Calu3 (cell line): ENCODE results near the gene FUOM. TPM values are rescaled to one million over a fixed set of nuclear protein-coding genes. Genes with fewer than 3 reads are reported as not detected.

Experiments
- BruUV-seq: library from RNA; stranded (reverse); fragments of 400-500 nt; replicated peaks from 2 replicates; lab custom pipeline; 2021; lab: Mats Ljungman, UMichigan
- CTCF ChIA-PET: fragments of 300-600 bp; sonication (Branson Sonifier 250); formaldehyde crosslinking; loops from one replicate; lab custom pipeline; 2022; ENCODE audit warnings: antibody characterized with exemption; lab: Charles Lee
- DNase-seq: peaks from one replicate; pipeline ENCODE4 v3.0.0; 2022
- H3K27ac Mint-ChIP-seq: one replicate; pipeline ENCODE4 v1.8.0; 2022; ENCODE audit warnings: mixed read lengths; ENCODE audit not compliant: unreplicated experiment
- H3K27me3 Mint-ChIP-seq: one replicate; pipeline ENCODE4 v1.8.0; 2022; ENCODE audit warnings: mixed read lengths; ENCODE audit not compliant: unreplicated experiment
- H3K36me3 Mint-ChIP-seq: one replicate; pipeline ENCODE4 v1.8.0; 2022; ENCODE audit warnings: mild to moderate bottlenecking, moderate library complexity, mixed read lengths; ENCODE audit not compliant: insufficient read depth, unreplicated experiment
- H3K4me1 Mint-ChIP-seq: one replicate; pipeline ENCODE4 v1.8.0; 2022; ENCODE audit warnings: mild to moderate bottlenecking, low read depth, mixed read lengths; ENCODE audit not compliant: unreplicated experiment
- H3K4me3 Mint-ChIP-seq: one replicate; pipeline ENCODE4 v1.8.0; 2022; ENCODE audit warnings: mild to moderate bottlenecking, low read depth, moderate library complexity, mixed read lengths; ENCODE audit not compliant: unreplicated experiment
- H3K9me3 Mint-ChIP-seq: one replicate; pipeline ENCODE4 v1.8.0; 2022; ENCODE audit warnings: low read depth, mixed read lengths; ENCODE audit not compliant: unreplicated experiment
- CTCF ChIP-seq: fragments of 200-600 bp; IDR thresholded peaks from one replicate; pipeline ENCODE4 v1.8.0; 2022; ENCODE audit warnings: antibody characterized with exemption; ENCODE audit not compliant: unreplicated experiment
- intact Hi-C: fragments of 100-400 bp; cut with micrococcal nuclease; formaldehyde crosslinking; loops from one replicate; pipeline ENCODE4 v1.10.0; 2022; ENCODE audit not compliant: unreplicated experiment
- total RNA-seq: library from RNA; stranded (reverse); gene quantifications from 2 replicates; pipeline ENCODE4 v1.2.3, GENCODE V29; 2022

The FUOM gene
- total RNA-seq, 1 experiment from 2014 or later: 11.5 TPM

- Mint-ChIP-seq H3K36me3 (peaks cover 17% of the 10 kb centered on the region), H3K27ac (no peak overlapping the region), H3K9me3 (no peaks in the 10 kb centered on the region), H3K27me3 (no peaks in the 10 kb centered on the region), H3K4me1 (no peaks in the 10 kb centered on the region), H3K4me3 (peak overlapping the region; percentile 68)
- DNase-seq: no peak
- CTCF ChIA-PET: no interaction called here
- TF ChIP-seq CTCF: no peak
- intact Hi-C loops: no loop called here
- no TSS peak for BruUV-seq
These were observed 22.2 kb upstream of the FUOM start for GRCh38 chr10:133379801-133380666.

- TF ChIP-seq CTCF: no peak
- Mint-ChIP-seq H3K4me1 (peaks cover under 1% of the 10 kb centered on the region), H3K27me3 (no peaks in the 10 kb centered on the region), H3K27ac (no peak within 1 kb of the TSS), H3K9me3 (no peaks in the 10 kb centered on the region), H3K36me3 (peaks cover 17% of the 10 kb centered on the region), H3K4me3 (peak within 1 kb of the TSS; percentile 68)
- no TSS peak for BruUV-seq
- CTCF ChIA-PET: no interaction called here
- intact Hi-C loops: no loop called here
- DNase-seq: peak; percentile 56
These were observed 21.5 kb upstream of the FUOM start, which contains the start of gene PAOX for GRCh38 chr10:133379152-133379800. Gene PAOX, plus strand, starts transcription at chr10:133379262. Its CDS starts 55 bp downstream, at chr10:133379317.

GRCh38 chr10:133378251-133379096 is 20.7 kb upstream of the FUOM start:
- CTCF ChIA-PET: no interaction called here
- peaks cover 8% of the 10 kb centered on the region for H3K4me1 Mint-ChIP-seq
- no peak for TF ChIP-seq CTCF
- peak; percentile 34 for DNase-seq
- H3K36me3 Mint-ChIP-seq: peaks cover 17% of the 10 kb centered on the region
- H3K27me3 Mint-ChIP-seq: no peaks in the 10 kb centered on the region
- BruUV-seq: no TSS peak
- intact Hi-C loops: no loop called here
- no peaks in the 10 kb centered on the region for H3K9me3 Mint-ChIP-seq
- H3K4me3 Mint-ChIP-seq: peak overlapping the region; percentile 68
- no peak overlapping the region for H3K27ac Mint-ChIP-seq

GRCh38 chr10:133377818-133378250 is 20.0 kb upstream of the FUOM start:
- Mint-ChIP-seq H3K4me3 (peak overlapping the region; percentile 68), H3K4me1 (peaks cover 9% of the 10 kb centered on the region), H3K27me3 (no peaks in the 10 kb centered on the region), H3K36me3 (peaks cover 21% of the 10 kb centered on the region), H3K27ac (no peak overlapping the region), H3K9me3 (no peaks in the 10 kb centered on the region)
- CTCF ChIA-PET: no interaction called here
- no peak for DNase-seq
- no TSS peak for BruUV-seq
- TF ChIP-seq CTCF: no peak
- intact Hi-C loops: no loop called here
